ENCODE results near the gene PKN3.
A peak's percentile ranks its signal among the peaks of the same experiment; 100 is the strongest.
"Not testable (repeated sequence)": the region's sequence is repeated elsewhere in the genome, so short reads cannot be mapped to it uniquely, and the experiment has no call there.

Gene PKN3

GRCh38 chr9:128702445-128702948 is at the start of gene PKN3:
Gene PKN3, plus strand, starts transcription at chr9:128702503. Its CDS starts 413 bp downstream, at chr9:128702916.
- DNase-seq, result peak; percentile 85

- DNase-seq, result no peak
These were observed 48.4 kb upstream of the PKN3 start for GRCh38 chr9:128653908-128654307.

GRCh38 chr9:128654481-128654880 is 47.8 kb upstream of the PKN3 start:
- no peak for DNase-seq

- peak; percentile 94 for DNase-seq
These were observed 45.6 kb upstream of the PKN3 start, which contains the start of gene DYNC2I2 for GRCh38 chr9:128656416-128657343. Gene DYNC2I2, minus strand, starts transcription at chr9:128656847. Its CDS starts 121 bp downstream, at chr9:128656726.

GRCh38 chr9:128657344-128657704 is 45.0 kb upstream of the PKN3 start:
- DNase-seq, result peak; percentile 11

- no peak for DNase-seq
These were observed 44.5 kb upstream of the PKN3 start for GRCh38 chr9:128657796-128658195.

- not testable (repeated sequence) for DNase-seq
These were observed 35.8 kb upstream of the PKN3 start for GRCh38 chr9:128666481-128666941.

GRCh38 chr9:128669786-128670185 is 32.5 kb upstream of the PKN3 start:
- no peak for DNase-seq

- DNase-seq, result no peak
These were observed 26.9 kb upstream of the PKN3 start for GRCh38 chr9:128675382-128675781.

- DNase-seq, result no peak
These were observed 24.5 kb upstream of the PKN3 start for GRCh38 chr9:128677794-128678193.

GRCh38 chr9:128683340-128684064 is 18.8 kb upstream of the PKN3 start:
- peak; percentile 35 for DNase-seq

GRCh38 chr9:128684065-128684324 is 18.3 kb upstream of the PKN3 start:
- no peak for DNase-seq

GRCh38 chr9:128684325-128685199 is 17.7 kb upstream of the PKN3 start:
- peak; percentile 69 for DNase-seq

GRCh38 chr9:128685636-128686489 is 16.4 kb upstream of the PKN3 start:
- peak; percentile 52 for DNase-seq

GRCh38 chr9:128687453-128687852 is 14.8 kb upstream of the PKN3 start:
- no peak for DNase-seq

- peak; percentile 94 for DNase-seq
These were observed 13.6 kb upstream of the PKN3 start, which contains the start of gene SET for GRCh38 chr9:128688501-128689292. Gene SET, plus strand, starts transcription at chr9:128689222. Its CDS starts 361 bp downstream, at chr9:128689583.

GRCh38 chr9:128689293-128689774 is 13.0 kb upstream of the PKN3 start:
- DNase-seq, result no peak

GRCh38 chr9:128689820-128690683 is 12.3 kb upstream of the PKN3 start:
- peak; percentile 46 for DNase-seq

- DNase-seq, result no peak
These were observed 11.6 kb upstream of the PKN3 start for GRCh38 chr9:128690684-128691034.

GRCh38 chr9:128693738-128694137 is 8.6 kb upstream of the PKN3 start:
- not testable (repeated sequence) for DNase-seq
